K562 (cell line): Measurements from ENCODE around the gene DKK1. TPM values are rescaled to one million over a fixed set of nuclear protein-coding genes. Genes with fewer than 3 reads are reported as not detected.

Experiments used
- ATAC-seq: fragments of 200-7000 bp; cut with Tn5 transposase; 3 replicates; pipeline ENCODE4 v1.9.1; 2020; ENCODE audit warnings: moderate library complexity
- BruUV-seq: library from RNA; stranded (reverse); fragments of 400-500 nt; replicated peaks from 2 replicates; lab custom pipeline; 2021; lab: Mats Ljungman, UMichigan
- CTCF ChIA-PET: fragments of 300-600 bp; formaldehyde crosslinking; extraction: SDS; loops from one replicate; lab custom pipeline; 2021; ENCODE audit warnings: low intra/inter-chr PET ratio; lab: Yijun Ruan, JAX
- POLR2A ChIA-PET: fragments of 300-600, 350-650 bp; sonication (Branson Sonifier 250); formaldehyde crosslinking; extraction: SDS; loops from one replicate; lab custom pipeline; 2021; ENCODE audit warnings: antibody characterized with exemption, inconsistent platforms; lab: Yijun Ruan, JAX
- DNase-seq, 4 experiments: peaks; one replicate each; pipeline versions ENCODE4 v3.0.0 to v3.0.0-alpha.2; 2011 to 2018; ENCODE audit warnings: low spot score in 3 of 4, mixed read lengths in 3 of 4; ENCODE audit errors: extremely low read depth in 1 of 4
- FAIRE-seq: peaks from 2 replicates; lab custom pipeline; 2011; peaks lifted over from hg19 to GRCh38; lab: Jason Lieb, UNC
- H2AFZ ChIP-seq: 2 replicates; pipeline ENCODE4 v1.6.0; 2011; ENCODE audit warnings: low read depth, low read length, control low read depth, inconsistent platforms
- H3K27ac ChIP-seq: fragments of 200-600 bp; 3 replicates; pipeline ENCODE4 v1.8.0; 2011; ENCODE audit warnings: low read depth, mild to moderate bottlenecking, control low read depth, inconsistent platforms, low read length, moderate library complexity, mixed read lengths; ENCODE audit errors: extremely low read depth
- H3K27me3 ChIP-seq, 2 experiments: fragments of 300-600 bp in 1 of 2; 2 replicates in 1 of 2; 3 replicates in 1 of 2; pipeline versions ENCODE4 v1.6.0 to v1.8.0; 2011; ENCODE audit warnings: inconsistent platforms in 2 of 2, low read length in 2 of 2, mild to moderate bottlenecking in 1 of 2, mixed read lengths in 1 of 2, moderate library complexity in 1 of 2; ENCODE audit not compliant: control insufficient read depth in 2 of 2, insufficient read depth in 2 of 2
- H3K36me3 ChIP-seq: fragments of 300-600 bp; 3 replicates; pipeline ENCODE4 v1.8.0; 2011; ENCODE audit warnings: mild to moderate bottlenecking, low read length, inconsistent platforms; ENCODE audit not compliant: control insufficient read depth, insufficient read depth
- H3K4me1 ChIP-seq, 2 experiments: fragments of 200-600 bp in 1 of 2; replicated peaks in 1 of 2; 2 replicates in 1 of 2; 3 replicates in 1 of 2; pipeline versions ENCODE4 v1.5.1 to v1.8.0; 2011; ENCODE audit warnings: inconsistent platforms in 2 of 2, low read length in 2 of 2, mild to moderate bottlenecking in 1 of 2, mixed read lengths in 1 of 2, moderate library complexity in 1 of 2; ENCODE audit not compliant: control insufficient read depth in 2 of 2, insufficient read depth in 2 of 2
- H3K4me2 ChIP-seq: 2 replicates; pipeline ENCODE4 v1.6.1; 2011; ENCODE audit warnings: low read length, control low read depth, inconsistent platforms, mixed read lengths; ENCODE audit not compliant: insufficient read depth
- H3K4me3 ChIP-seq: fragments of 200-600 bp; sonication (generic), shearing (Covaris generic); 2 replicates; pipeline ENCODE4 v1.5.1; 2016; ENCODE audit warnings: control low read depth, inconsistent platforms
- H3K79me2 ChIP-seq: fragments of 200-600 bp; 3 replicates; pipeline ENCODE4 v1.8.0; 2011; ENCODE audit warnings: low read length, inconsistent platforms; ENCODE audit not compliant: control insufficient read depth, insufficient read depth
- H3K9ac ChIP-seq, 2 experiments: 2 replicates each; pipeline versions ENCODE4 v1.6.0 to v1.6.1; 2011; ENCODE audit warnings: low read depth in 2 of 2, low read length in 2 of 2, control low read depth in 1 of 2, inconsistent platforms in 1 of 2, mild to moderate bottlenecking in 1 of 2, mixed read lengths in 1 of 2; ENCODE audit not compliant: insufficient read depth in 1 of 2
- H3K9me1 ChIP-seq: one replicate; pipeline ENCODE4 v1.6.0; 2011; ENCODE audit warnings: inconsistent platforms, mild to moderate bottlenecking, low read length, moderate library complexity; ENCODE audit not compliant: control insufficient read depth, insufficient read depth
- H3K9me3 ChIP-seq: replicated peaks from 2 replicates; pipeline ENCODE4 v1.5.1; 2011; ENCODE audit warnings: low read depth, low read length, inconsistent platforms; ENCODE audit not compliant: control insufficient read depth, insufficient read depth
- H4K20me1 ChIP-seq: replicated peaks from 2 replicates; pipeline ENCODE4 v1.6.1; 2011; ENCODE audit warnings: low read length, inconsistent platforms, mixed read lengths; ENCODE audit not compliant: control insufficient read depth, insufficient read depth
- ZNF408 ChIP-seq: fragments of 250-450 bp; sonication (Bioruptor Pico); IDR thresholded peaks from 2 replicates; pipeline ENCODE4 v1.4.0; 2020; ENCODE audit warnings: low read depth, mild to moderate bottlenecking, moderate library complexity
- WGBS: fragments of 100-300 bp; shearing (Covaris generic); methylation state at CpG from one replicate; pipeline ENCODE4 v1.1.6; 2016; ENCODE audit warnings: low coverage, mixed read lengths; ENCODE audit not compliant: insufficient coverage; ENCODE audit errors: missing lambda C conversion rate; 5-methylcytosine and 5-hydroxymethylcytosine counted together
- in situ Hi-C: fragments of 300-500 bp; cut with MboI; formaldehyde crosslinking; loops from 4 replicates; pipeline ENCODE4 v1.15.0; 2018; ENCODE audit warnings: inconsistent platforms, mixed read lengths
- intact Hi-C: fragments of 100-400 bp; cut with micrococcal nuclease; formaldehyde crosslinking; loops from 2 replicates; pipeline ENCODE4 v1.14.2; 2022
- polyA plus RNA-seq, 8 experiments: library from polyadenylated mRNA; depleted of rRNA in 4 of 8; stranded (reverse) in 5 of 8; unstranded in 3 of 8; fragments of >200 nt; fragmentation: Nextera tagmentation in 2 of 8; fragmentation: Illumina TruSeq in 1 of 8; extraction: Ambion mirVana in 2 of 8; extraction: Trizol in 1 of 8; gene quantifications; 2 replicates each; pipeline versions ENCODE4 v1.2.1 to v1.2.3, GENCODE V29; 2011 to 2014; ENCODE audit warnings: inconsistent platforms in 1 of 8, missing spikeins in 1 of 8
- total RNA-seq, 7 experiments: library from RNA; depleted of rRNA in 6 of 7; stranded (reverse); fragments of >200 nt in 6 of 7; fragmentation: Illumina TruSeq in 2 of 7; extraction: Trizol in 2 of 7; gene quantifications; 2 replicates each; pipeline versions ENCODE4 v1.2.1 to v1.2.3, GENCODE V29; 2011 to 2021; ENCODE audit warnings: low replicate concordance in 1 of 7
- TF ChIP-seq, protein P1 (sequence below): sonication (generic); formaldehyde crosslinking; IDR thresholded peaks from 2 replicates; pipeline ENCODE4 v1.8.0; 2022; ENCODE audit warnings: mild to moderate bottlenecking, missing genetic modification reagents, borderline replicate concordance

The DKK1 gene
- total and polyA plus RNA-seq, 9 of the 15 experiments (the other 6 are each of a cell fraction or from before 2014, with no cell fraction given) = 0.13 TPM; not detected in 8

DNA sequence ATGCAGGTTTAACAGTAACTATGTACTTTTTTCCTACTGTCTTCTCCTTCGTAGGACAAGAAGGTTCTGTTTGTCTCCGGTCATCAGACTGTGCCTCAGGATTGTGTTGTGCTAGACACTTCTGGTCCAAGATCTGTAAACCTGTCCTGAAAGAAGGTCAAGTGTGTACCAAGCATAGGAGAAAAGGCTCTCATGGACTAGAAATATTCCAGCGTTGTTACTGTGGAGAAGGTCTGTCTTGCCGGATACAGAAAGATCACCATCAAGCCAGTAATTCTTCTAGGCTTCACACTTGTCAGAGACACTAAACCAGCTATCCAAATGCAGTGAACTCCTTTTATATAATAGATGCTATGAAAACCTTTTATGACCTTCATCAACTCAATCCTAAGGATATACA is 2.4 kb downstream of the DKK1 start:
- CTCF ChIA-PET = no interaction called here
- H3K9me1 ChIP-seq = no peaks in the 10 kb centered on the region
- H3K27ac ChIP-seq = no peak overlapping the region
- in situ Hi-C loops (no loop called here), intact Hi-C loops (no loop called here)
- H2AFZ ChIP-seq = no peak overlapping the region
- ATAC-seq (no peak), DNase-seq (no peak), FAIRE-seq (no peak)
- BruUV-seq = no TSS peak
- no peaks in the 10 kb centered on the region for H4K20me1 ChIP-seq
- H3K4me2 ChIP-seq = no peak overlapping the region
- no peak overlapping the region for H3K9ac ChIP-seq
- H3K4me3 ChIP-seq = no peak overlapping the region
- H3K36me3 ChIP-seq = no peaks in the 10 kb centered on the region
- H3K4me1 ChIP-seq = peaks cover 0 to 3% of the 10 kb centered on the region in 2 experiments; a peak in 1 of 5 replicates
- no peak for TF ChIP-seq ZNF408 (CRISPR knock-in tag)
- TF ChIP-seq, protein P1, sequence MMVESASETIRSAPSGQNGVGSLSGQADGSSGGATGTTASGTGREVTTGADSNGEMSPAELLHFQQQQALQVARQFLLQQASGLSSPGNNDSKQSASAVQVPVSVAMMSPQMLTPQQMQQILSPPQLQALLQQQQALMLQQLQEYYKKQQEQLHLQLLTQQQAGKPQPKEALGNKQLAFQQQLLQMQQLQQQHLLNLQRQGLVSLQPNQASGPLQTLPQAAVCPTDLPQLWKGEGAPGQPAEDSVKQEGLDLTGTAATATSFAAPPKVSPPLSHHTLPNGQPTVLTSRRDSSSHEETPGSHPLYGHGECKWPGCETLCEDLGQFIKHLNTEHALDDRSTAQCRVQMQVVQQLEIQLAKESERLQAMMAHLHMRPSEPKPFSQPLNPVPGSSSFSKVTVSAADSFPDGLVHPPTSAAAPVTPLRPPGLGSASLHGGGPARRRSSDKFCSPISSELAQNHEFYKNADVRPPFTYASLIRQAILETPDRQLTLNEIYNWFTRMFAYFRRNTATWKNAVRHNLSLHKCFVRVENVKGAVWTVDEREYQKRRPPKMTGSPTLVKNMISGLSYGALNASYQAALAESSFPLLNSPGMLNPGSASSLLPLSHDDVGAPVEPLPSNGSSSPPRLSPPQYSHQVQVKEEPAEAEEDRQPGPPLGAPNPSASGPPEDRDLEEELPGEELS (CRISPR knock-in tag) = no peak
- POLR2A ChIA-PET = no interaction called here
- H3K9me3 ChIP-seq = no peaks in the 10 kb centered on the region; the same call in 1 of the 2 replicates
- no peaks in the 10 kb centered on the region for H3K79me2 ChIP-seq
- WGBS = 2% methylated on average over 4 of the region's 4 CpGs
- H3K27me3 ChIP-seq = no peaks in the 10 kb centered on the region
